ENCODE data around the gene DNAJC25. TPM values are rescaled to one million over a fixed set of nuclear protein-coding genes. Genes with fewer than 3 reads are reported as not detected.

The DNAJC25 gene
- total RNA-seq, 4 donors from 2014 or later: 10.1 to 19.4 (median 15.3) TPM

DNA sequence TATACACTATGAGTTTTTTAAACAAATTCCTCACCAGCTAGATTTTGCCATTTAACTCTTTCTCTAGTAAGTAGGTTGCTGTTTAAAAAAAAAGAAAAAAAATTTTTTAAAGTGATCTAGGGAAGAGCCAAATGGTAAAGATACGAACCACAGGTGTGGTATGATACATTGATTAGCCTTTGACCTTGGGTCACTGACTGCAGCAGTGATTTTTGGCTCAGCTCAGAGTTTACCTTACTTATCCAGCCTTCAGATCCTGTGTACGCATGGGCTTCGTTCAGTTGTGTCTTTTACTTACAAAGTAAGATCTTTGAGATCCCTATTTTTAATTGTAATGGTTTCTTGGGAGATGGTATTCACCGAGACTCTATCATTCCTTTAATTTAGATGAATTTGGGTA, 17.9 kb downstream of the DNAJC25 start:
- Histone ChIP-seq H3K36me3 (peaks cover 0 to 43% (median 2%) of the 10 kb centered on the region in 4 donors), H3K9me3 (no peaks in the 10 kb centered on the region), H3K4me3 (no peak overlapping the region), H3K27me3 (no peaks in the 10 kb centered on the region), H3K4me1 (peaks cover 0 to 12% (median 1%) of the 10 kb centered on the region in 4 donors), H3K27ac (no peak overlapping the region)
- no peak for DNase-seq
- WGBS, 2 donors (ENCODE audit: low coverage in 1 of 2): 75 to 85% methylated on average over 4 of the region's 4 CpGs
- in situ Hi-C loops (cut with MboI; ENCODE audit: low pct_ligation_motif_present in 1 of 4, low pct_unique_long_range_greater_than_20kb in 1 of 4, low sequenced_read_pairs in 3 of 4) (loop anchor here in 1 of 4 donors (25.0 kb wide), 1 partner anchor 713 kb away; no protein-coding TSS in a partner anchor), intact Hi-C loops (cut with DNase I; ENCODE audit: low total_unique reads) (no loop called here)
- TF ChIP-seq EP300 (IDR thresholded peaks at IDR 0.05; ENCODE audit: low read depth) (no peak), POLR2A (IDR thresholded peaks at IDR 0.05) (no peak), POLR2AphosphoS5 (IDR thresholded peaks at IDR 0.05) (no peak)
- TF ChIP-seq, protein P1, sequence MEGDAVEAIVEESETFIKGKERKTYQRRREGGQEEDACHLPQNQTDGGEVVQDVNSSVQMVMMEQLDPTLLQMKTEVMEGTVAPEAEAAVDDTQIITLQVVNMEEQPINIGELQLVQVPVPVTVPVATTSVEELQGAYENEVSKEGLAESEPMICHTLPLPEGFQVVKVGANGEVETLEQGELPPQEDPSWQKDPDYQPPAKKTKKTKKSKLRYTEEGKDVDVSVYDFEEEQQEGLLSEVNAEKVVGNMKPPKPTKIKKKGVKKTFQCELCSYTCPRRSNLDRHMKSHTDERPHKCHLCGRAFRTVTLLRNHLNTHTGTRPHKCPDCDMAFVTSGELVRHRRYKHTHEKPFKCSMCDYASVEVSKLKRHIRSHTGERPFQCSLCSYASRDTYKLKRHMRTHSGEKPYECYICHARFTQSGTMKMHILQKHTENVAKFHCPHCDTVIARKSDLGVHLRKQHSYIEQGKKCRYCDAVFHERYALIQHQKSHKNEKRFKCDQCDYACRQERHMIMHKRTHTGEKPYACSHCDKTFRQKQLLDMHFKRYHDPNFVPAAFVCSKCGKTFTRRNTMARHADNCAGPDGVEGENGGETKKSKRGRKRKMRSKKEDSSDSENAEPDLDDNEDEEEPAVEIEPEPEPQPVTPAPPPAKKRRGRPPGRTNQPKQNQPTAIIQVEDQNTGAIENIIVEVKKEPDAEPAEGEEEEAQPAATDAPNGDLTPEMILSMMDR (IDR thresholded peaks at IDR 0.05): no peak

DNA sequence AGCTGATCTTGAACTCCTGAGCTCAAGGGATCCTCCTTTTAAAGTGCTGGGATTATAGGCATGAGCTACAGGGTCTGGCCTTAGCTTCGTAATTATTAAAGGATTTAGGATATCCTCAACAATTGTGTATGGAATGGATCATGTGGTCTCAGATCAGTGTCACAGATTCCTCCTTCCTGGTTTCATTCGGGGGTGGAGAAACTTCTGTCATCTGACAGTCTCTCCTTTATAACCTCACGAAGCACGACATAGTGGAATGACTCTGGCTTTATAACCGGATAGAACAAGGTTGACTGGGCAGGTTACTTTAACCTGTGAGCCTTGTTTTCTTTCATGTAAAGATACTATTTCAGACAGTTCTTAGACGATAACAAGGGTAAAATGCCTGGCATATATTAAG, 25.9 kb downstream of the DNAJC25 start:
- no peak for TF ChIP-seq POLR2A (IDR thresholded peaks at IDR 0.05)
- TF ChIP-seq EP300 (IDR thresholded peaks at IDR 0.05; ENCODE audit: low read depth): no peak
- TF ChIP-seq, protein P1 (IDR thresholded peaks at IDR 0.05): no peak
- TF ChIP-seq POLR2AphosphoS5 (IDR thresholded peaks at IDR 0.05): no peak
- no peaks in the 10 kb centered on the region for H3K9me3 ChIP-seq
- 58 to 66% methylated on average over 5 to 6 of the region's 6 CpGs for WGBS, 2 donors (ENCODE audit: low coverage in 1 of 2)
- H3K4me1 ChIP-seq: peaks cover 0 to 8% (median under 1%) of the 10 kb centered on the region in 4 donors
- in situ Hi-C loops (cut with MboI; ENCODE audit: low pct_ligation_motif_present in 1 of 4, low pct_unique_long_range_greater_than_20kb in 1 of 4, low sequenced_read_pairs in 3 of 4) (no loop called here), intact Hi-C loops (cut with DNase I; ENCODE audit: low total_unique reads) (no loop called here)
- DNase-seq: no peak
- peak overlapping the region in 1 of 4 donors; percentile 30 for H3K27ac ChIP-seq
- no peak overlapping the region for H3K4me3 ChIP-seq
- peaks cover 0 to 18% (median 0%) of the 10 kb centered on the region in 4 donors for H3K36me3 ChIP-seq
- no peaks in the 10 kb centered on the region for H3K27me3 ChIP-seq

DNA sequence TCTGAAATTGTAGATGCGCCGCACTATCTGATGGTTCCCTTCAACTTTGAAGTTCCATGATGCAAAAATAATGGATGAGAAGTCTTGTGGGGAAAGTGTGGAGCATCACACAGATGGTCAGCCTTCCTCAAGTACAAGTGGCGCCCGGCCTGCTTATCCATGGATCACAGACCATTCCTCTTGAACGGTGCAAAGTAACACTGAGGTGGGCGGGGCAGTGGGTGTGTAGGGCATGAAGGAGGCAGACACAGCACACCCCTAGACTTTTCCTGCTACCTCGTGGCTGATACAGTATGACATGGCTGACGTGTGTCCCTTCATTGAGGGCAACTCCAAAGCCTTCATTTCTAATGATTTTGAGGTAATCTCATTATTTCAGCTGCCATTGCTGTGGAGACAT, 27.8 kb downstream of the DNAJC25 start:
- Histone ChIP-seq H3K27ac (no peak overlapping the region), H3K4me3 (no peak overlapping the region), H3K27me3 (no peaks in the 10 kb centered on the region), H3K4me1 (peaks cover 3 to 22% (median 12%) of the 10 kb centered on the region in 4 donors), H3K9me3 (no peaks in the 10 kb centered on the region), H3K36me3 (peaks cover 0 to 5% (median 0%) of the 10 kb centered on the region in 4 donors)
- 81 to 93% methylated on average over 2 to 8 of the region's 8 CpGs for WGBS, 2 donors (ENCODE audit: low coverage in 1 of 2)
- in situ Hi-C loops (cut with MboI; ENCODE audit: low pct_ligation_motif_present in 1 of 4, low pct_unique_long_range_greater_than_20kb in 1 of 4, low sequenced_read_pairs in 3 of 4): no loop called here
- no peak for TF ChIP-seq POLR2AphosphoS5 (IDR thresholded peaks at IDR 0.05)
- TF ChIP-seq, protein P1 (IDR thresholded peaks at IDR 0.05): no peak
- intact Hi-C loops (cut with DNase I; ENCODE audit: low total_unique reads): no loop called here
- DNase-seq: peak; percentile 30

DNA sequence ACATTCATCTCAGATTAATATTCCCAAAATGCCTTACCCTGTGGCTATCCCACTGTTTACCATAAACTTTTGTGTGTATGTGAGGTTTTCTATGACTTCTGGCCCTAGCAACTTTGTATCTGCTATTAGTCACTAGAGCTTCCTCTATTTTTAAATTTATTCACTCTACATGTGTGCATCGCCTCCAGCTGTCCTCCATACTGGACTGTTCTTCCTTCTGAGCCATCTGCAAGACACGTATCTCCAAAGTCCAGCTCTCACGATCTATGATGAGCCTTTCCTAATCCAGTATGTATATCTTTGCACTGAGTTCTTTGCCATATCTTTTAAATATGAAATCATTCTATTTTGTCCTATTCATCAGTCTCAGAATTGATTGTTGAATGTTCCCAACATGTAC, 28.6 kb downstream of the DNAJC25 start:
- DNase-seq: no peak
- intact Hi-C loops (cut with DNase I; ENCODE audit: low total_unique reads): no loop called here

More for the DNA sequence above, 28.6 kb downstream of the DNAJC25 start:
- Histone ChIP-seq H3K4me3 (no peak overlapping the region), H3K4me1 (peaks cover 3 to 22% (median 12%) of the 10 kb centered on the region in 4 donors), H3K27me3 (no peaks in the 10 kb centered on the region), H3K27ac (no peak overlapping the region), H3K36me3 (no peaks in the 10 kb centered on the region), H3K9me3 (no peaks in the 10 kb centered on the region)
- TF ChIP-seq EP300 (IDR thresholded peaks at IDR 0.05; ENCODE audit: low read depth): no peak
- TF ChIP-seq POLR2A (IDR thresholded peaks at IDR 0.05): no peak
- no peak for TF ChIP-seq POLR2AphosphoS5 (IDR thresholded peaks at IDR 0.05)
- TF ChIP-seq, protein P1 (IDR thresholded peaks at IDR 0.05): no peak
- in situ Hi-C loops (cut with MboI; ENCODE audit: low pct_ligation_motif_present in 1 of 4, low pct_unique_long_range_greater_than_20kb in 1 of 4, low sequenced_read_pairs in 3 of 4): no loop called here
- WGBS, 2 donors (ENCODE audit: low coverage in 1 of 2): 95 to 96% methylated on average over 3 of the region's 3 CpGs
